HFF-Myc (cell line): Measurements from ENCODE around the gene AOAH.

Source experiments
- DNase-seq: peaks from one replicate; pipeline ENCODE4 v3.0.0-alpha.2; 2011; ENCODE audit warnings: low read depth; ENCODE audit errors: extremely low read depth
- H3K4me3 ChIP-seq: replicated peaks from 2 replicates; pipeline ENCODE4 v1.5.1; 2011; ENCODE audit warnings: low read depth, mild to moderate bottlenecking, control low read depth, low read length
- CTCF ChIP-seq: IDR thresholded peaks from 2 replicates; pipeline ENCODE4 v1.5.1; 2012; ENCODE audit warnings: mild to moderate bottlenecking, low read depth, low read length, control low read depth; ENCODE audit errors: missing control alignments

Gene AOAH

DNA sequence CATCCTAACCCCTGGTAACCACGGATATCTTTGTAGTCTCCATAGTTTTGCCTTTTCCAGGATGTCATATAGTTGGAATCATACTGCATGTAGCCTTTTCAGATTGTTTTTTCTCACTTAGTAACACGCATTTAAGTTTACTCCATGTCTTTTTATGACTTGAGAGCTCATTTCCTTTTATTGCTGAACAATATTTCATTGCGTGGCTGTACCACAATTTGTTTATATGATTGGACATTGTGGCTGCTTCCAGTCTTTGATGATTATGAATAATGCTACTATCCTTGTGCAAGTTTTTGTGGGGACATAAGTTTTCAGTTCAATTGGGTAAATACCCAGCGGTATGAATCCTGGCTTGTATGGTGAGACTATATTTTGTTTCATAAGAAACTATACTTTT lies 60.8 kb downstream of the AOAH start:
- no peak for TF ChIP-seq CTCF
- no peak overlapping the region for H3K4me3 ChIP-seq
- no peak for DNase-seq

GRCh38 chr7:36661135-36661840 lies 63.0 kb downstream of the AOAH start:
- no peak for DNase-seq
- TF ChIP-seq CTCF, result no peak
- no peak overlapping the region for H3K4me3 ChIP-seq

DNA sequence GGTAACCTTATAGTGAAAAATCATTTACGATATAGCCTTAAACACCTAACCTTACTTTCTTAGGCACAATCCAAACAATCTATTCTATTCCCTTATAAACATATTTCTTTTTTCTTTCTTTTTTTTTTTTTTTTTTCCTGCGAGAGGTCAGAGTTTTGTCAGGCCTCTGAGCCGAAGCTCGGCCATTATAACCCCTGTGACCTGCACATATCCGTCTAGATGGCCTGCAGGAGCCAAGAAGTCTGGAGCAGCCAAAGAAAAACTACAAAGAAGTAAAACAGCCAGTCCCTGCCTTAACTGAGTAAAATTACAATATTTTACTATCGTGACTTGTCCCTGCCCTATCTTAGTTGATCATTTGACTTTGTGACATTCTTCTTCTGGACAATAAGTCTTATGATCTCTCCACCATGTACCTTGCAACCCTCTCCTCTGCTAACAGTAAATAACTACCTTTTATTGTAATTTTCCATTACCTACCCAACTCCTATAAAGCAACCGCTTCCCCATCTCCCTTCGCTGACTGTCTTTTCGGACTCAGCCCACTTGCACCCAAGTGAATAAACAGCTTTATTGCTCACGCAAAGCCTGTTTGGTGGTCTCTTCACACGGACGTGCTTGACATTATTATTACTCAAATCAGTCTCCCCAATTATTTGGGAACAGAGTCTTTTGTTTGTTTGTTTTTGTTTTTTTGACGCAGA lies 64.5 kb downstream of the AOAH start:
- no peak for TF ChIP-seq CTCF
- H3K4me3 ChIP-seq, result no peak overlapping the region
- no peak for DNase-seq

DNA sequence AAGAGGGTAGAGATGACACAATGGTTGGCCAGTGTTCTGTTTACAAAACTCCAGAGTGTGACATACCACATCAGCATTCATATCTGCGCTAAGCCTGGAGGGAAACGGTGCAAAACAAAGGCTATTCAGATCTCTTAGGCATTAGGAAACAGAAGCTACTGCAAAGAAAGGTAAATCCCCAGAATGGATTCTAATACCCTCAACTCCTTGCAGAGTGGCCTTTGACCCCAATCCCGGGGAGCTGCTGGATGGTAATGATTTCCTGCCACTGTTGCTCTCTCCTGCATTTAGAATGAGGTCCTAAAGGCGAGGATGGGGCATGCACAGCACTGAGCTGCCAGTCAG lies 65.2 kb downstream of the AOAH start:
- no peak overlapping the region for H3K4me3 ChIP-seq
- DNase-seq, result no peak
- TF ChIP-seq CTCF, result no peak

- DNase-seq, result no peak
- no peak for TF ChIP-seq CTCF
- no peak overlapping the region for H3K4me3 ChIP-seq
These were observed 65.7 kb downstream of the AOAH start for GRCh38 chr7:36658335-36659171.

DNA sequence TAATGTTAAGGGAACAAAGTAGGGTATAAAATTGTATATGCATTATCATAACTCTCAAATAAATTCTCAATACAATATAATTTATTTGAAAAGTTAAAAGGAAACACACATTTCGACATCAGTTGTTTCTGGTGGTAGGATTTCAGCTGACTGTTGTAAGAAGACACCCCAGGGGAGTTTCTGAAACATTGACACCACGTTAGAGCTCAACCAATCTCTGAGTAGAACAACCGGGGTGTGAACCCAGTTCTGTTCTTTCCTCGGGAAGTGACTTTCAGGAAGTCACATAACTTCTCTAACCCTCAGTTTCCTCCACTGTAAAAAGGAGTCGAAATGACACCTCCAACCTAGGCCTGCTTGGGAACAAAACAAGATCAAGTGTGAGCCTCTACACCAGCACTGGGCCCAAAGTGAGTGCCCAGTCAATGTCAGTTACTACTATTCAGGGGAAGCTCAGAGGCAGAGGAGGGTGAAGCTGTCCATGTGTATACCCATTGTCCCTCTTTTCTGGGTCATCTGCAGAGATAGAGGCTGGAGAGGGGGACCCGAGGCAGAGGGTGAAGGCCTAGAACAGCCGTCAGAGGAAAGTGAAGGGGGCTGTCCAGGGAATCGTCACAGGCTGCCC lies 67.1 kb downstream of the AOAH start:
- DNase-seq, result no peak
- TF ChIP-seq CTCF, result no peak
- H3K4me3 ChIP-seq, result no peak overlapping the region
